A549 (cell line): ENCODE measurements around the gene ANKRD1.

Source experiments
- CTCF ChIP-seq: fragments of >200 bp; sonication (Bioruptor Twin); formaldehyde crosslinking; IDR thresholded peaks from 3 replicates; pipeline ENCODE4 v1.5.1; 2016
- E2F6 ChIP-seq: IDR thresholded peaks from 2 replicates; pipeline ENCODE4 v1.6.1; 2012; ENCODE audit warnings: low read depth, borderline replicate concordance
- EP300 ChIP-seq, 2 experiments: fragments of >200 bp; sonication (Bioruptor Twin); formaldehyde crosslinking; IDR thresholded peaks; 2 replicates in 1 of 2; 3 replicates in 1 of 2; pipeline ENCODE4 v1.6.1; 2016 to 2017
- ESRRA ChIP-seq: fragments of 150-350 bp; IDR thresholded peaks from 2 replicates; pipeline ENCODE4 v1.6.1; 2014; ENCODE audit warnings: mild to moderate bottlenecking, low read length, borderline replicate concordance
- MAFK ChIP-seq: fragments of 450-650 bp; IDR thresholded peaks from 2 replicates; pipeline ENCODE4 v1.6.1; 2014; ENCODE audit not compliant: partially characterized antibody
- MAX ChIP-seq: IDR thresholded peaks from 2 replicates; pipeline ENCODE4 v1.6.1; 2012
- PBX3 ChIP-seq: IDR thresholded peaks from 2 replicates; pipeline ENCODE4 v1.6.1; 2012
- POLR2A ChIP-seq: IDR thresholded peaks from 2 replicates; pipeline ENCODE4 v1.6.1; 2012; ENCODE audit warnings: mild to moderate bottlenecking, low read length
- POLR2AphosphoS2 ChIP-seq: conservative IDR thresholded peaks from 2 replicates; pipeline ENCODE4 v1.6.1; 2012; ENCODE audit warnings: low read length, improper control_type of control experiment, inconsistent platforms
- RCOR1 ChIP-seq: fragments of 150-350 bp; IDR thresholded peaks from 2 replicates; pipeline ENCODE4 v1.6.1; 2014; ENCODE audit warnings: antibody characterized with exemption, low read length, low read depth
- RFX5 ChIP-seq: fragments of 450-650 bp; IDR thresholded peaks from 2 replicates; pipeline ENCODE4 v1.7.1; 2014; ENCODE audit warnings: antibody characterized with exemption, mild to moderate bottlenecking, moderate library complexity
- SMC3 ChIP-seq: fragments of >200 bp; sonication (Bioruptor Twin); formaldehyde crosslinking; IDR thresholded peaks from 3 replicates; pipeline ENCODE4 v1.6.1; 2018; ENCODE audit warnings: inconsistent platforms

GRCh38 chr10:90923111-90923731, 2.3 kb upstream of the ANKRD1 start:
- TF ChIP-seq CTCF: no peak
- no peak for TF ChIP-seq MAX
- no peak for TF ChIP-seq ESRRA
- TF ChIP-seq E2F6: no peak
- no peak for TF ChIP-seq SMC3
- TF ChIP-seq RCOR1: no peak
- TF ChIP-seq POLR2A: no peak
- no peak for TF ChIP-seq MAFK
- no peak for TF ChIP-seq POLR2AphosphoS2
- no peak for TF ChIP-seq PBX3
- TF ChIP-seq EP300 (IDR thresholded peaks at IDR 0.05): no peak
- TF ChIP-seq RFX5: no peak
